HG03521 (cell line): ENCODE data around the gene SMIM24.
"Not testable (repeated sequence)": the region's sequence is repeated elsewhere in the genome, so short reads cannot be mapped to it uniquely, and the experiment has no call there.

ENCODE experiments used
- ATAC-seq: cut with Tn5 transposase; IDR thresholded peaks from one replicate; pipeline ENCODE4 v1.9.1; 2021; ENCODE audit warnings: mild to moderate bottlenecking, moderate library complexity; ENCODE audit not compliant: unreplicated experiment

The SMIM24 gene

DNA sequence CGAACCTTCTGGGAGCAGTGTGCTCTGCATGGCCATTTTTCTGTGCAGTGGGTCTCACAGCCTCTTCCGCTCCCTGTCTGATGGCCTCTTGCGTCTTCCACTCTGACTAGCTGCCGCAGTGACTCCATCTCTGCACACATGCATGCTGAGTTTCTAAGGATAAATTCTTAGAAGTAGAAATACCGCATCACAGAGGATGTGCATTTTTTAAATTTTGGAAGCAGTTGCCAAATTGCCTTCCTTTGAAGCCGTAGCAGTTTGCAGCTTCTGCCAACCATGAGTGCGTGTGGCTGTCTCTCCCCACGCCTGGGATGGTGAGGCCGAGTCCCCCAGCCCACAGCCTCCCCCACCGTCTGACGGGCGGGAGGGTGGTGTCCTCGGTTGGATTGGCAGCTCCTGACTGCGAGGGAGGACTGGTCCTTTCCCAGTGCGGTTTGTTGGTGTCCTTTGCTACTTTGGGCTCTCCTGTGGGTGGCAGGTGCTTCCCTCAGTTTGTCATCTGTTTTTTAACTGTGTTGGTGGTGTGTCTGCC lies 35.6 kb upstream of the SMIM24 start:
- ATAC-seq: no peak

DNA sequence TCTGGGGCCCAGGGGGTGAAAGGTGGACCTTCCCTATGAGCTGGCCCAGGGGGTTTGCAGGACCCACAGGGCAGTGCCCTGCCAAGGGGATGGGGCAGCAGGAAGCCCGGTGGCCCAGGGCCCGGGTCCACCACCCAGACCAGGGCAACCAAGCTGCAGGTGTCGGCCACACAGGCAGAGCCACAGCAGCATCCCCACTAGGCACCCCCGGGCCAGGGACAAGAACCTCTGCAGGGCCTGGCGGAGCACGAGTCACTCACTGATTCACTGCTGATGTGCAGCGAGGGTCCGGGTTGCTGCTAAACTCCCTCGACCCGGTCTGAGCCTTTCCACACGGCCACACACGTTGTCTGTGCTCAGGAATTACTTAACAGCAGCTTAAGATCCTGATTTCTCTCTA lies 34.6 kb upstream of the SMIM24 start:
- no peak for ATAC-seq

DNA sequence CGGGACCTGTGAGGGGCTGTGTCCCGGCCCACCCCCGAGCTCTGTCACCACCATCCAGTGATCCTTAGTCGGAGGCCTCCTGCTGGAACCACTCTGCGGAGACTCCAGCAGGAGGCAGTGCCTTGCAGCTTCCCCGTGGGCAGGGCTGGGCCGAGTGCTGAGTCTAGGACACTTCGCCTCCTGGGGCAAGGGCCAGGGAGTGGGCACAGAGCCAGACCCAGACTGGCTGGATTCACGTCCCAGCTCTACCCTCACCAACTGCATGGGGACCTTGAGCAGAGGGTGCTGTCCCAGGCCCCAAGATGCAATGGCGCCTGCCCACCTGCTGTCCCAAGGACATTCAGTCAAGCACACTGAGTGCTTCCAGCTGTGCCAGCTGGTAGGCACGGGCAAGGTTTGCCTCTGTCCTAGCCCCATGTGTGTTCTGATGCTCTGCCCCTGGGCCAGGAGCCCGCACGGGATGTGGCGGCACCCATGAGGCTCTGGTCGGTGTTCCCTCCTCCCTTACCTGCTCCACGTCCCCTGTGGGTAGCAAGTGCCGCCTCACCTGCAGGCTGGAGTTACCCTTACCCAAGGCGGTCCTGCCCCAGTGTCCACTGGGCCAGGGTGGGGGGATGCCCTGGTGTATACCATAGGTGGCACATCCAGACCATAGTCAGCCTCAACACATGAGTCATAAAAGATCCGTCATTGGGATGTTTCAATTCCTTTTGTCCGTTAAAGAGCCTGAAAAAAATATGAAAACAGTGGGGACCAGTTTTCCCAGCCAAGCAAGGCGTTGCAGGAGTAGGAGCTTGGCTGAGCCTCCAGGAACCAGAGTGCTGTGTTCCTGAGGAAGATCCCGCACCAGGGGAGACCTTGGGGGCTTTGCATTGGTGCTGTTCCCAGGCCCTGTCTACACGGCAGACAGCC lies 33.2 kb upstream of the SMIM24 start:
- ATAC-seq: no peak

DNA sequence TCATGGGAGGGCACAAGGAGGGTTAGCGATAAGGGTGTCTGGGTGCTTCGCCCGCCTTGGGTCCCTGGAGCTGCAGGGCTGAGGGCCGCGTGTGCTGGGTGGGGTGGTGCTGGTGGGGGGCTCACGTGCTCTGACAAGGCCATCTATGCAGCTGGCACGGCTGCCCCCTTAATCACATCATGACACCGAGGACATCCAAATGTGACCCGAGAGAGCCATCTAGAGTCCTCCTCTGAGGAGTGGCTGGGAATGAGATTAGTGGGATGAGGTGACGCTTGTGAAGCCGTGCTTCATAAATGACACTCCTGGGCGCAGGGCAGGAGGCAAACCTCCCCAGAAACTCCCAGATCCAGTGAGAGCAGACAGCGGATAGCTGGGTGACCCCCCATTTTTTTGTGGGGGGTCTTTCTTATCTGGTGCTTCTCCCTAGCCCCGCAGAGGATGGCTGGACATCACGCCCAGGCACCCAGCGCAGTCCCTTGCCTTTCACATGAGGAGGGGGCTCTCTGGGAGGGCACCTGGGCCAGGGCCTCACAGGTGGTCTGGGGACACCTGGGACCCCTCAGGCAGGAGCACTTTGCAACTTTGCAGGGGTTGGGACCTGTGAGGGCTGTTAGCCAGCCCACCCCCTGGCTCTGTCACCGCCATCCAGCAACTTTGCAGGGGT lies 32.4 kb upstream of the SMIM24 start:
- no peak for ATAC-seq

DNA sequence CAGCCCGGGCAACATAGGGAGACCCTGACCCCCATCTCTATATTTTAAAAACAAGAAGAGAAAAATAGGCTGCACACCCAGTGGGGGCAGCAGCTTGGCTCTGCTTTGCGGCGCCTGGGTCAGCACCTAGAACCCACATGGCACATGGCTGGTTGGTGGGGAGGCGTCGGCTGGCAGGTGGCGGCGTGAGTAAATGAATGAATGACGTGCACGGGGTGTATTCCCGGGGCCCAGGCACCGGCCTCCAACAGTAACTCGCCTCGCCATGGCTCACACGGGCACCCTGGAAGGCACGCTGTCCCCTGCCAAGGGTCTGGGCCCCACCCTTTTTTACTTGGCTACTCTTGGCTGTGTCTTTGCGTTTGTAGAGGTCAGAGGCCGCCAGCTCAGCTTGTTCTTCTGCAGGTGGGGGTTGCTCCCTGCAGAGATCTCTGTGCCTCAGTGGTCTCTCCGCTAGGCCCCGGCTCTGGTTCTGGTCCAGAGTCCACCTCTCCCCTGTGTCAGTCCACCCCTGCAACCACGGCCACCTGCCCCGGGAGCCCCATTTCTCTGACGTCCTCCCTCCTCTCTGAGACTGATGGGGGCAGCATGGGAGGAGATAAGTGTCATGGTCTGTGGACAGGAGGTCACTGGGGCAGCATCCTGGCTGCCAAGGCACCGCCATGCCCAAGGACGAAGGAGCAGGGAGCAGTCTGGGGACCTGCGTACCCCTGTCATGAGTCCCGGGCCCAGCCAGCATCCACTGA lies 31.4 kb upstream of the SMIM24 start:
- no peak for ATAC-seq

DNA sequence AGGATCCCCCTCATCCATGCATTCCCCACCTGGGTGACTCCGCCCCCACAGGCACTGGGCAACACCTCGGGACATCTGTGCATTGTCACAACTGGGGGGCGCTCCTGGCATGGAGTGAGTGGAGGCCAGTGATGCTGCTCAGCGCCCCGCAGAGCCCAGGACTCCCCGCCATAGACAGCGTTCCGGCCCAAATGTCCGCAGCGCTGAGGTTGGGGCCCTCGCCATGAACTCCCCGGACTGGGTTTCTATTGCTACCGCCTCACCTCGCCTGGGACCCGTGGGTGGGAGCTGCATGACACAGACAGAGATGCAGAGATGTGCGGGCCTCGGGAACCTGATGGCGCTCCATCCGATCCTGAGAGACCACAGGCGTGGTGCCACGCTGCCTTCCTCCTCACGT lies 30.4 kb upstream of the SMIM24 start:
- ATAC-seq: no peak

DNA sequence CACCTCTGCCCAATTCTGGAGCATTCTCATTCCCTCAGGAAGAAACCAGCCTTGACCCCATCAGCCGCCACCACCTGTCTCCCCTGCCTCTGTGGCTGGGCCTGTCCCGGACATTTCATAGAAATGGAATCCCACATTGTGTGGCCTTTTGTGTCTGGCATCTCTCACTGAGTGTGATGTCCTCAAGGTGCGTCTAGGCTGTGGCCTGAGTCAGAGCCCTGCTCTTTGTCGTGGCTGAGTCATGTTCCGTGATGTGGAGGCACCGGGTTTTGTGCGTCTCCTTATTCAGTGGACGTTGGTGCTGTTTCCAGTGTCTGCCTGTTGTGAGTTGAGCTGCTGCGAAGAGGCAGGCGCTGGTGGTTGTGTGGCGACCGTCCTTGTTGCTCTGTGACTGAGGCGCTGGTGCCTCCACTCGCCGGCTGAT lies 29.3 kb upstream of the SMIM24 start:
- ATAC-seq: no peak

DNA sequence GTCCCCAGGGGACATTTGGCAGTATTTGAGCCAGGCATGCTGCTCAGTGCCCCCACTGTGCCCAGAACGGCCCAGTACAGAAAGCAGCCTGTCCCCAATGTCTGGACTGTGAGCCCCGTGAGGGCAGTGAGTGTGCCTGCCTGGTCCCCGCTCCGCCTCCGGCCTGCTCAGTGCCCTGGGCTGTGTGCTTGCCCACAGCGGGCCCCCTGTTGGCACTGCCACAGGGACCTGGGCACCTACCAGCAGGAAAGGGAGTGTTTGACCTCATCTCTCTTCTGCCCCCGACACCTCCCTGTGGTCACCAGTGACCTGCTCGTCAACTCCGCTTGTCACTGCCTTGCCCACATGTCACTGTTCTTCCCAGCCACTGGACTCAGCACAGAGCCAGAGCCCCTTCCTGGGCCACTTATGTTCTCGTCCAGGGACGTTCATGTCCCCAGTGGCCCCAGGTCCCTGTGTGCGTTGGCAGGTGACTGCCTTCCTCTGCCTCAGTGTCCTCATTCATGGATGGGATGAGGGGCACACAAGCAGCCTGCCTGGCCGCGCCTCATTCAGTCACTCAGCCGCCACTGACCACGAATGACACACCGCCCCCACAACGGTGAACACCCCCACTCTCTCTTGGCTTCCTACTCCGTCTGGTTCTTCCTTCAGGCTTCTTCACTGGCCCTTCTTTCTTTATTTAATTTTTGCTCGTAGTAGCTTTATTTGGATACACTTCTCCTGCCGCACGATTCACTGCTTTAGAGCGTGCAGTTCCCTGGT lies 28.6 kb upstream of the SMIM24 start:
- ATAC-seq: no peak

DNA sequence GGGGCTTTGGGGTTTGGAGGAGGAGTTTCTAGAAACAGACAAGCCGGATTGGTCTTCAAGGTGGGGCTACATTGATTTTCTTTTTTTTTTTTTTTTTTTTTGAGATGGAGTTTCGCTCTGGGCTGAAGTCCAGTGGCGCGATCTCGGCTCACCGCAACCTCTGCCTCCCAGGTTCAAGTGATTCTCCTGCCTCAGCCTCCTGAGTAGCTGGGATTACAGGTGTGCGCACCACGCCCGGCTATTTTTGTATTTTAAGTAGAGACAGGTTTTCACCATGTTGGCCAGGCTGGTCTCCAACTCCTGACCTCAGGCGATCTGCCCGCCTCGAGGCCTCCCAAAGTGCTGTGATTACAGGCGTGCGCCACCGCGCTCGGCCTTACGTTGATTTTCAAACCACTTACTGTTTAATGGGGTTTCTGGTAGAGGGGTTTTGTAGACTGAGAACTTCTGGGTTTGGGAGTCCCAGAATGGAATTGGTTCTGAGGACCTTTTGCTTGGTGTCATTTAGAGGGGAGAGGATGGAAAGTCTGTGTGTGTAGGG lies 27.9 kb upstream of the SMIM24 start:
- not testable (repeated sequence) for ATAC-seq

DNA sequence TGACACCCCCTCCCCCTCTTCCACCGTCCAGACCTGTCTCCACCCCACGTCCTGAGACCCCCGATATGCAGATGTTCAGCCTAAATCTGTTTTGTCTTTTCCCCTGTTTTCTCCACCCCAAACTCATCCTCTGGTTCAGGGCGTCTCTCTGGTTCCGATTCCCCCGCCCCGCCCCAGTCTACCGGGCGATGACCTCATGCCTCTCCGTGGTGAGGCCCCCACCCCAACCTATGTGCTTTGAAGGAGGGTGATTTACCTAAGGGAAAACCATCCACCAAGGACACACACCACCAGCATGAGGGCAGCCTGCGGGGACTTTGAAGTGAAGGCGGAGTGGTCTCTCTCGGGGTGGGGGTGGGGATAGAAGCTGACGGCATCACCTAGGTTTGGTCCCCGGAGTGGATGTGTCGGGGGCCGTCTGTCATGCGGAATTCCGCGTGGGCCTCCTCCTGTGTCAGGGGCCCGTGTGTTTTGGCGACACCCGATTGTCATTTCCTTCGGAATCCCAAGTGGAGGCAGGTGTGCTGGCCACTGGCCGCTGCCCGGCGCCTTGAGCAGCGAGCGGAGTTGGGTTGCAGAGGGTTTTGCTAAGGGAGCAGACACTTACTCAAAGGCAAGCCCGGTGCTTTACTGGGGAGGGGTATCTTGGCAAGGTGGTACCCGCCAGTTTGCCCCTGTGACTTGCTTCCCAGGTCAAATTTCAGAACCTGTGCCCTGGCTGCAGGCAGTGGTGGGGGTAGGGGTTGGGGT lies 27.2 kb upstream of the SMIM24 start:
- no peak for ATAC-seq

DNA sequence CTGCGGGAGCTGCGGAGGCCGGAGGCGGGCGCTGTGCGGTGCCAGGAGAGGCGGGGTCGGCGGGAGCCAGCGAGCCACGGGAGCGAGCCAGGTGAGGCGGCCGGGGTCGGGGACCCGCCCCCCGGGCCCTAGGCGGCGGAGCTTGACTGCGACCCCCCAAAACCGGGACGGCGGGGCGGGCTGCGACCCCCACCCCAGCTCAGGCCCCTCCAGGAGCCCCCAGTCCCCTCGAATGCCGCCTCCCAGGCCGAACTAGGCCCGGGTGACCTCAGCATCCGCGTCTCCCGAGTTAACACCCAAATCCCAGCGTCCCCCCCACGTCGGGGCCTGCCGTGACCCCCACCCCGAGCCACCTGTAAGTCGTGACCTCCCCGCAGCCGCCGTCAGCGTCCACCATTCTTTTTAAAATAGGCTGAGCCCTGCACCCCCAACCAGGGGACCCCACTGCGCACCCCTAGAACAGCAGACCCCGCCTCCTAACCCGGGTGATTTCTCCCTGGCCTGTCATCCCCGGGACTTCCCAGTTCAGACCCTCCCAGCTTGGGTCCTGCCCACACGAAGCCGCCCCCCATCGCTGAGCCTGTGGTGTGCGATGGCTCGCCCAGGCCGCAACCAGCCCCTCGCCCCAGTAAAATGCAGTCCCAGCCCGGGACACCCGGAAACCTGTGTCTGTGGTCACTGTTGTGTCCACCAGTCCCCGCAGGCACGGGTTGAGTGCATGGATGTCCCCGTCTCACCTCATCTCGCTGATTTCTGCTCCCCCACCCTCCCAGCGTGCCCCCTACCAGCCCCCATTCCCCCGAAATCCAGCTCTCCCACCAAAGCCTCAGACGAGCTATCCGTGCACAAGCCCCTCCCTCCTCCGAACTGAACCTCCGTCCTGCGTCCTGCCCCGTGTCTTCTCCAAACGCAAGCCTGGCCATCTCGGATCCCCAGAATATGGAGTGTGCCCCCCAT lies 26.3 kb upstream of the SMIM24 start:
- peak; percentile 5 for ATAC-seq

DNA sequence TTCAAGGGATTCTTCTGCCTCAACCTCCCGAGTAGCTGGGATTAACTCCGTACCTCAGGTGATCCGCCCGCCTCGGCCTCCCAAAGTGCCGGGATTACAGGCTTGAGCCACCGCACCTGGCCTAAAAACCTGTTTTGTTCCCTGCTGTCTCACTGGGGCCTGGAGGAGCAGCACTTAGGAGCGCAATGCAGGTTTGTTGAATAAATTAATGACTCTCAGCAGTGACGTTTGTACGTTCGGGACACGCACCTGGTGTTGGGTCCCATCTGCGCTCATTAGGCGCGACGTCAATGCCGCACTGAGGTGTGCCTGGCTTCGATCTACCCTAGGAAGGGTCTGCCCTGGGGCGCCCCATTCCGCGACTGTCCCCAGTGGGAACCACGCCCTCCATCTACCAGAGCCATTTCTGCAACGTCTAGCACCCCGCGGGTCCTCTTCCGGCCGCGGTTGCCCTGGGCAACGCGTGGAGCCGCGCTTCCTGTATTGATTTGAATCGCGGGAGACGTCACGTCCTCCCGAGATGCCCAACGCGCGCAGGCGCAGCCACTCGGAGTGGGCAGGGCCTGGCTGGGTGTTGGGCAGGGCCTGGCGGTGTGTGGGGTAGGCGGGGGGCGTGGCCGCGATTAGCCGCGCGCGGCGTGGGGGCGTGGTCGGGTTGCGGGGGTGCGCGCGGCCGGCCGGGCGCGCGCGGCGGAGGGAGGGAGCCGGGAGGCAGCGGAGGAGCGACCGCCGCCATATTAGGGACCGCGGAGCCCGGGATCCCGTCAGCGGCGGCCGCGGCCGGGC lies 25.5 kb upstream of the SMIM24 start, which contains the start of gene FZR1:
Gene FZR1, plus strand, starts transcription at position 714 of the 786 bp plus-strand sequence. CDS start 16,679 bp downstream, outside the sequence.
- ATAC-seq: peak; percentile 89

DNA sequence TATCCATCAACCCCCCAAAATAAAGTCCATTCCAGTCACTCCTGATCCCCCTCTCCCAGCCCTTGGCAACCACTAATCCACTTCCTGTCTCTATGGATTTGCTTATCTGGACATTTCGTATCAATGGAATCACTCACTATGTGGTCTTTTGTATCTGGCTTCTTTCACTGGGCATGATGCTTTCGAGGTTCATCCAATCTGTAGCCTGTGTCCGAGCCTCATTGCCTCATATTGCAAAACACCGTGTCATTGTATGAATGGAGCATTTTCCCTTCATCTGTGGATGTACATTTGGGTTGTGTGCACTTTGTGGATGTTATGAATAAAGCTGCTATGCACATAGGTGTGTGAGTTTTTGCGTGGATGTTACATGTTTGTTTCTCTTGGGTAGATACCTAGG lies 24.4 kb upstream of the SMIM24 start:
- ATAC-seq: no peak

DNA sequence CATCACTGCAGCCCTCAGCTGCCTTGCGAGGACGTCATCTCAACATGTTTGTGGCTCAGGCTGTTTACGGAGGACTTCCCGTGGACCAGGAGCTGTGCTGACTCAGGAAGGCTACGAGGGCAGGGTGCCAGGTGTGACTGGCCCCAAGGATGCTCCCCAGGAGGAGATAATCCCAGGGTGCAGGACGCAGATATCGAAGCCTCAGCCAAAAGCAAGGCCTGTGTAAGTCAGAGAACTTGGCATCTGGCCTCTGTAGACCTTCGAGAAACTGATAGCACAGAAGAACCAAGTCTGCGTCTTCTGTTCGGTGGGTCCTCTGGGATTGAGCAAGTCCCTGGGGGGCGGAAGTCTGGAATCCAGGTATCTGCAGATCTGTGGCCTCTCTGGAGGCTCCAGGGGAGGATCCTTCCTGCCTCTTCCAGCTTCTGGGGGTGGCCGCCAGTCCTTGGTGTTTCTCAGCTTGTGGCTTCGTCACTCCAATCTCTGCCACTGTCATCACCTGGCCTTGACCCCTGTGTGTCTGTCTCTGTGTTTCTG lies 22.8 kb upstream of the SMIM24 start:
- ATAC-seq: no peak

DNA sequence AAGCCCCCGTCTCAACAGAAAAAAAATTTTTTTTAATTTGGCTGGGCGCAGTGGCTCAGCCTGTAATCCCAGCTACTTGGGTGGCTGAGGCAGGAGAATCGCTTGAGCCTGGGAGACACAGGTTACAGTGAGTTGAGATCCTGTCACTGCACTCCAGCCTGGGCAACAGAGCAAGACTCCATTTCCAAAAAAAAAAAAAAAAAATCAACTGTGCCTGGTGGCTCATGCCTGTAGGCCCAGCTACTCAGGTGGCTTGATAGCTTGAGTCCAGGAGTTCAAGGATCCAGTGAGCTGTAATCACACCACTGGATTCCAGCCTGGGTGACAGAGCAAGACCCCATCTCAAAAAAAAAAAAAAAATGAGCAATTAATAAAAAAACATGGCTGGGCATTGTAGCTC lies 21.5 kb upstream of the SMIM24 start:
- ATAC-seq: no peak

DNA sequence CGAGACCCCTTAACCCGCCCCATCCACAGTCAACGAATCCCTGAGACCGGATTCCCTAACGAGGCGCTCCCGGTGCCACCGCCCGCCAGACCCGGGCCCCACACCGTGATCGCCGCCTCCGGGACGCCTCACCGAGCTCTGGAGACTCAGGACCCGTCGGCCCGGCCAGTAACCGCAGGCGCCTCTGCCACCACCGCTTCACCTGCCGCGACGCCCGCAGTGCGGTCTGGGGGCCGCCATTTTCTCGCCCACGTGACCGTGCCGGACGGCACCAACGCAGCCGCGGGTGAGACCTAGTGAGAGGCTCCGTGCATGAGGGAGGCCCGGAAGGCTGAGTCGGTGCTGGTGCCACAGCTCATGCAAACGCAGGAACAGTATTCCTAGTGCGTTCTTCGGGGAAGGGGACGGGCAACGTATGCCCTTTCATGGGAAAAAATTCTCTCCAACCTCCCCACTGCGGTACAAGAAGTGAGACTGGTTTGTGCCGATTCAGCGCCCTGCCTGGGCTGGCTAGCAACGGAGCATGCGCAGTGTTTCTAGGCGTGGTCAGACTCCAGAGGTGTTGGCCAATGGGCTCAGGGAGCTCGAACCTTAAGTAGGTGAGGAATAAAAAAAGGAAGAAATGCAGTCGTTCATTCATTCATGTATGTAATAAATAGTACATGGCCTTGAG lies 20.2 kb upstream of the SMIM24 start, which contains the start of gene DOHH:
Gene DOHH, minus strand, starts transcription at position 246 of the 673 bp plus-strand sequence. CDS start 3,860 bp downstream, outside the sequence.
- ATAC-seq: peak; percentile 71
